GM11168 (cell line): ENCODE data around the gene GFI1B.
"Not testable (repeated sequence)": the region's sequence is repeated elsewhere in the genome, so short reads cannot be mapped to it uniquely, and the experiment has no call there.

ENCODE experiments used
- in situ Hi-C: fragments of 300-500 bp; cut with MboI; formaldehyde crosslinking; loops from one replicate; pipeline ENCODE4 v1.12.0; 2022; ENCODE audit warnings: low sequenced_read_pairs; ENCODE audit not compliant: unreplicated experiment

GFI1B gene

GRCh38 chr9:132989998-132990557 is 11.6 kb downstream of the GFI1B start:
- in situ Hi-C loops: not testable (repeated sequence)

DNA sequence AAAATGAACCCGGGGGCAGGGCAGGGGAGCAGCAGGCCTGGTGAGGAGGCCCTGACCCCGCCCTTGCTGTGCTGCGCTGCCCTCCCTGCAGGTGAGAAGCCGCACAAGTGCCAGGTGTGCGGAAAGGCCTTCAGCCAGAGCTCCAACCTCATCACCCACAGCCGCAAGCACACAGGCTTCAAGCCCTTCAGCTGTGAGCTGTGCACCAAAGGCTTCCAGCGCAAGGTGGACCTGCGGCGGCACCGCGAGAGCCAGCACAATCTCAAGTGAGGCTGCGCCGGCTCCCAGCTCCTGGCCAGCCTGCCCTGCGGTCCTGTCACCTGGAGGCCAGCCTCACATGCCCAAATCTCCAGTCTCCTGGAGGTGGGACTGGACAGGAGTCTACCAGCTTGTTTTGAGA is 12.3 kb downstream of the GFI1B start:
- in situ Hi-C loops: no loop called here

GRCh38 chr9:132991351-132992300 is 13.1 kb downstream of the GFI1B start:
- in situ Hi-C loops: no loop called here

GRCh38 chr9:132993511-132993939 is 15.0 kb downstream of the GFI1B start:
- in situ Hi-C loops: no loop called here

- in situ Hi-C loops: no loop called here
Measured at GRCh38 chr9:132994410-132995120, 16.1 kb downstream of the GFI1B start.

GRCh38 chr9:132995121-132995420 is 16.6 kb downstream of the GFI1B start:
- in situ Hi-C loops: no loop called here

DNA sequence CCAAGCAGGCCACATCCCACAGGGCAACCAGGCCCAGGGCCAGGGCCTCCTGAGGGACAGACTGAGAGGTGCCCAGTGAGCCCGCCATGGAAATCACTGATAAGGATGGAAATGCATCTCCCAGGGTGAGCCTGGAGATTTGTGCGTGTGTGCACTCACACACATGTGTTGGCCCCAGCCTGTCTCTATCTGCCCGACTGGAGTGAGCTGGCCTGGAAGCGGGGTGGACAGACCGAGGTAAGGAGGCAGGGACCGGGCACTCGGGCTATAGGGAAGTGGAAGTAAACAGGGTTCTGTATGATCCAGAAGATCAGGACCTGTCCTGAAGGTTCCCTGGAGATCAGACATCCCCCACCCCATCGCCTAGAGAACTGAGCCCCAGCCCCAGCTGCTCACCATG is 17.4 kb downstream of the GFI1B start:
- in situ Hi-C loops: no loop called here

DNA sequence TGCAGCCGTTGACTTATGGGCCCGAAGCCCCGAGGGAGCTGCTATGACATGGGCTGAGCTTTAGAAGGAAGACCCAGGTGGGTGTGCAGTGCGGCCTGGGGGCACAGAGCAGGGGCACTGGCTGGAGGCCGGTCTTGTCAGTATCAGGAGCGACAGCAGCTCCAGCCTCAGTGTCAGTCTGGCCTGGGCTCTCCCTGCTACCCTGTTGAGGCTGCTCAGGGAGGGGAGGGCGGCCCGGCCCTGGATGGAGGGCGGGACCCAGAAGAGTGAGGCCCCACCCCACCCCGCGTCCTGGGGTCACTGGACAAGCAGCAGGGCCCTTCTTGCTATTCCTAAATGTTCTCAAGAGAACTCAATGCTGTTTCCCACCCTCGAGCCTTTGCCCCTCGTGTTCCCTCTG is 18.0 kb downstream of the GFI1B start:
- in situ Hi-C loops: no loop called here

- in situ Hi-C loops: no loop called here
Measured at GRCh38 chr9:132997591-132997990, 19.1 kb downstream of the GFI1B start.

DNA sequence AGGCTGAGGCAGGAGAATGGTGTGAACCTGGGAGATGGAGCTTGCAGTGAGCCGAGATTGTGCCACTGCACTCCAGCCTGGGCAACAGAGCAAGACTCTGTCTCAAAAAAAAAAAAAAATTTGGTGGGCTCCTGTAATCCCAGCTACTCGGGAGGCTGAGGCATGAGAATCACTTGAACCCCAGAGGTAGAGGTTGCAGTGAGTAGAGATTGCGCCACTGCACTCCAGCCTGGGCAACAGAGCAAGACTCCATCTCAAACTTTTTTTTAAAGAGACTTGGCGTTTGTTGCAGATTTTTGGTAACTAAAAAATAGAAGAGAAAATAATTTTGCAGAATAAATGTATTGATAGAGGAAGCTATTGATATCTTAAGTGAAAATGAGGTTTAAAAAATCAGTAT is 19.7 kb downstream of the GFI1B start:
- in situ Hi-C loops: not testable (repeated sequence)

- in situ Hi-C loops: no loop called here
Measured at GRCh38 chr9:132998831-132999635, 20.5 kb downstream of the GFI1B start.

GRCh38 chr9:133002147-133003070 is 23.9 kb downstream of the GFI1B start:
- in situ Hi-C loops: no loop called here

- in situ Hi-C loops: no loop called here
Measured at GRCh38 chr9:133003071-133003461, 24.6 kb downstream of the GFI1B start.

- in situ Hi-C loops: no loop called here
Measured at GRCh38 chr9:133003671-133004090, 25.2 kb downstream of the GFI1B start.

DNA sequence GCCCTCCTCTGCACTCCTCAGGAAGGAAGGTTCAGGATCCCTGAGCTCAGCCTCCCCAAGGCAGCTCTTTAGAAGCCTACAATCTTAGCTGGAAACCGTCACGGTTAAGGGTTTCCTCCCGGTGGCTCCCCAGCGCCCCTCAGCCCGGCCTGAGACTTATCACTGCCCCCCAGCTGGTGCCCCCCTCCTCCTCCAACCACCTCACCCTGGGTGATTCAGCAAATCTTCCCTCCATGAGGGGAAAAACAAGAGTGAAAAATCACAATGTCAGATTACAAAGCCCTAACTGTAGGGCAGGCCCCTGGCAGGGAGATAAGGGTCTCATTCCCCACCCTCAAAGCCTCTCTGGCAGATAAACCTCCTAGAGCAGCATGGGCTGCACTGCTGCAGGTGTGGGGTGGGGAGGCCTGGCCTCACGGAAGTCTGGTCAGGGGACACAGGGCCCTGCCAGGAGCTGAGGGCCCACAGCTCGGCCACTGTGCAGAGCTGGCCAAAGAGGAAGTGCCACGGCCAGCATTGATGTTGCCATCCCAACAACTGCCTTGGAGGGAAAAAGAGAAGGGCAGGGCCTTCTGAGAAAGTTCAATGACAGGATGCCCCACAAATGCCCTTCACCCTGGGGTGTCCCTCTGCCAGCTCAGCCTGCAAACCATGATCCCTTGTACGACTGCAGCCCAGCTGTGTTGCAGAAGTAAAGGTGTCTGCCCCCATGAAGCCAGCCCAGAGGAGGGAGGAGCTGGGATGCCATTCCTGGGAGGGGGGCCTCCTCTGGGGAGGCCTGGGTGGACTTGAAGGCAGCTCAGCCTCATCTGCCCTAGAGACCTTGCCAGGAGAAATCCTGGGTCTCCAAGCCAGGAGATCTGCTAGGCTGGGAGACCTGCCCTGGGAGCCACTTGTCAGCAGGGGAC is 25.9 kb downstream of the GFI1B start:
- in situ Hi-C loops: no loop called here

- in situ Hi-C loops: no loop called here
Measured at GRCh38 chr9:133004999-133005760, 26.7 kb downstream of the GFI1B start.

- in situ Hi-C loops: no loop called here
Measured at GRCh38 chr9:133005957-133006356, 27.5 kb downstream of the GFI1B start.
